OCI-LY1 (cell line): Measurements from ENCODE around the gene TTLL3.

Experiments used
- H2AFZ ChIP-seq: fragments of 200-600 bp; sonication (generic), shearing (Covaris generic); 2 replicates; pipeline ENCODE4 v1.6.0; 2014; ENCODE audit warnings: antibody characterized with exemption, mild to moderate bottlenecking, low read length
- H3F3A ChIP-seq: fragments of 200-600 bp; sonication (generic), shearing (Covaris generic); 2 replicates; pipeline ENCODE4 v1.6.0; 2014; ENCODE audit warnings: mild to moderate bottlenecking, antibody characterized with exemption, low read length, moderate library complexity; ENCODE audit not compliant: insufficient read depth
- H3K27ac ChIP-seq: fragments of 200-600 bp; sonication (generic); 2 replicates; pipeline ENCODE4 v1.5.1; 2014; ENCODE audit warnings: low read length, mixed run types, mild to moderate bottlenecking, low read depth; ENCODE audit not compliant: poor library complexity, severe bottlenecking
- H3K27me3 ChIP-seq: fragments of 200-600 bp; sonication (generic); 2 replicates; pipeline ENCODE4 v1.6.0; 2014; ENCODE audit warnings: antibody characterized with exemption, mild to moderate bottlenecking, low read length, moderate library complexity; ENCODE audit not compliant: insufficient read depth
- H3K36me3 ChIP-seq: fragments of 200-600 bp; sonication (generic); 2 replicates; pipeline ENCODE4 v1.6.1; 2014; ENCODE audit warnings: mild to moderate bottlenecking, antibody characterized with exemption, low read length, moderate library complexity, mixed read lengths; ENCODE audit not compliant: insufficient read depth
- H3K4me1 ChIP-seq: fragments of 200-600 bp; sonication (generic); 2 replicates; pipeline ENCODE4 v1.5.1; 2014; ENCODE audit warnings: mild to moderate bottlenecking, low read length, moderate library complexity; ENCODE audit not compliant: insufficient read depth, severe bottlenecking
- H3K4me2 ChIP-seq: fragments of 200-600 bp; sonication (generic), shearing (Covaris generic); 2 replicates; pipeline ENCODE4 v1.6.1; 2014; ENCODE audit warnings: low read length
- H3K4me3 ChIP-seq: fragments of 200-600 bp; sonication (generic); 2 replicates; pipeline ENCODE4 v1.5.1; 2014; ENCODE audit warnings: low read length, low read depth, mild to moderate bottlenecking, mixed read lengths; ENCODE audit not compliant: poor library complexity, severe bottlenecking
- H3K79me2 ChIP-seq: fragments of 200-600 bp; shearing (Covaris generic); 2 replicates; pipeline ENCODE4 v1.6.1; 2016; ENCODE audit warnings: mixed run types, low read length, mixed read lengths; ENCODE audit not compliant: insufficient read depth
- H3K9ac ChIP-seq: fragments of 200-600 bp; sonication (generic), shearing (Covaris generic); 2 replicates; pipeline ENCODE4 v1.6.1; 2014; ENCODE audit warnings: mild to moderate bottlenecking, low read length, mixed read lengths
- H3K9me2 ChIP-seq: fragments of 200-600 bp; sonication (generic), shearing (Covaris generic); 2 replicates; pipeline ENCODE4 v1.6.1; 2014; ENCODE audit warnings: low read depth, mild to moderate bottlenecking, low read length, mixed read lengths
- H3K9me3 ChIP-seq: fragments of 200-600 bp; shearing (Covaris generic); 2 replicates; pipeline ENCODE4 v1.6.1; 2014; ENCODE audit warnings: low read length, mixed read lengths
- H4K20me1 ChIP-seq: fragments of 200-600 bp; sonication (generic), shearing (Covaris generic); 2 replicates; pipeline ENCODE4 v1.6.0; 2016; ENCODE audit warnings: mild to moderate bottlenecking, low read length; ENCODE audit not compliant: insufficient read depth
- CTCF ChIP-seq: fragments of 200-600 bp; sonication (generic), shearing (Covaris generic); IDR thresholded peaks from 2 replicates; pipeline ENCODE4 v1.5.1; 2017; ENCODE audit warnings: mild to moderate bottlenecking, antibody characterized with exemption, low read length, moderate library complexity, mixed read lengths
- EZH2 ChIP-seq: fragments of 200-600 bp; sonication (generic), shearing (Covaris generic); IDR thresholded peaks from 2 replicates; pipeline ENCODE4 v1.8.0; 2017; ENCODE audit warnings: borderline replicate concordance, mixed run types, mild to moderate bottlenecking, antibody characterized with exemption, low read length, moderate library complexity, mixed read lengths

Gene TTLL3

GRCh38 chr3:9876991-9877390 is 66.9 kb downstream of the TTLL3 start:
- H3K27ac ChIP-seq, result no peak overlapping the region
- no peaks in the 10 kb centered on the region for H3K4me1 ChIP-seq
- H3K4me3 ChIP-seq, result no peak overlapping the region
- no peaks in the 10 kb centered on the region for H3K27me3 ChIP-seq
- no peak overlapping the region for H3K9ac ChIP-seq
- H3K9me3 ChIP-seq, result no peaks in the 10 kb centered on the region
- no peaks in the 10 kb centered on the region for H3K9me2 ChIP-seq
- H2AFZ ChIP-seq, result no peak overlapping the region
- no peaks in the 10 kb centered on the region for H3F3A ChIP-seq
- TF ChIP-seq CTCF (no peak), EZH2 (no peak)
- no peak overlapping the region for H3K4me2 ChIP-seq
- no peaks in the 10 kb centered on the region for H4K20me1 ChIP-seq
- H3K36me3 ChIP-seq, result no peaks in the 10 kb centered on the region
- H3K79me2 ChIP-seq, result no peaks in the 10 kb centered on the region

- Histone ChIP-seq H2AFZ (no peak overlapping the region), H3K9me3 (no peaks in the 10 kb centered on the region), H3K4me2 (no peak overlapping the region), H3K79me2 (no peaks in the 10 kb centered on the region), H3K9ac (no peak overlapping the region), H3K4me3 (no peak overlapping the region), H3K36me3 (no peaks in the 10 kb centered on the region), H3K4me1 (no peaks in the 10 kb centered on the region), H3K27ac (no peak overlapping the region), H4K20me1 (no peaks in the 10 kb centered on the region), H3F3A (no peaks in the 10 kb centered on the region), H3K27me3 (no peaks in the 10 kb centered on the region), H3K9me2 (no peaks in the 10 kb centered on the region)
- TF ChIP-seq CTCF (no peak), EZH2 (no peak)
These were observed 68.6 kb downstream of the TTLL3 start for GRCh38 chr3:9878700-9879099.

GRCh38 chr3:9879830-9880549 is 69.9 kb downstream of the TTLL3 start, which contains the start of gene CIDEC:
TSS of gene CIDEC (minus strand) at chr3:9880253. CDS start at chr3:9878486, 1,767 bp downstream.
- Histone ChIP-seq H3K27ac (no peak within 1 kb of the TSS), H3K4me2 (no peak within 1 kb of the TSS), H3F3A (no peaks in the 10 kb centered on the region), H3K36me3 (no peaks in the 10 kb centered on the region), H3K9me2 (no peaks in the 10 kb centered on the region), H2AFZ (no peak within 1 kb of the TSS), H3K79me2 (no peaks in the 10 kb centered on the region), H3K4me3 (no peak within 1 kb of the TSS), H4K20me1 (no peaks in the 10 kb centered on the region), H3K9ac (no peak within 1 kb of the TSS), H3K9me3 (no peaks in the 10 kb centered on the region), H3K27me3 (peaks cover 4% of the 10 kb centered on the region; the same call in 1 of the 2 replicates), H3K4me1 (no peaks in the 10 kb centered on the region)
- TF ChIP-seq EZH2 (no peak), CTCF (no peak)
